ENCODE measurements around the gene NR0B1.

NR0B1 gene

DNA sequence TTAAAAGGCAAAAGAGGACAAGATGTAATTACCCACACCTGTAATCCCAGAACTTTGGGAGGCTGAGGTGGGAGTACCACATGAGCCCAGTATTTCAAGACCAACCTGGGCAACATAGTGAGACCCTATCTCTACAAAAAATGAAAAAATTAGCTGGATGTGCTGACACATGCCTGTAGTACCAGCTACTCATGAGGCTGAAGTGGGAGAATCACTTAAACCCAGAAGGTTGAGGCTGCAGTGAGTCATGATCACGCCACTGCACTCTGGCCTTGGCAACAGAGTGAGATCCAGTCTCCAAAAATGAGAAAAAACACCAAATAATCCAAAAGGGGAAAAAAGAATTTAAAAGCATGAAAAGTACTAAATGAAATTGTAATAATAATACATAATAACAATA lies 30.8 kb downstream of the NR0B1 start:
- no peak overlapping the region for H3K27ac ChIP-seq
- DNase-seq (ENCODE audit: low read depth, low spot score) = no peak

DNA sequence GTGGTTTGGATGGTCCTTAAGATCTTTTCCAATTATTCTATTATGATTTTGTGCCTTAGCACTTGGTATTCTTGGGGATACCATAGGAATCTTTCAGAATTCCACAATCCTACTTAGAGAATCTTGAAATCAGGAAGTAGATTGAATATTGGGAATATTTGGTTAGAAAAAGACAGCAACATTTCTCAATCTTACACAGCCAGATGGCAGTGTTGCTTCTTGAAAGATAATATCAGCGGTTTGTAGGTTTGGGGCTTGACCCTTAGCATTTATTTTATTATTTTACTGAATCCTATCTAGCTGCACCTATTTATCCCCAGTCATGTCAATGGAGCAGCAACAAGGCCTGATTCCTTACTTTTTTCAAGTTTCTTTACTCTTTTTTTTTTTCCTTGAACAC lies 33.7 kb downstream of the NR0B1 start:
- H3K27ac ChIP-seq = no peak overlapping the region
- no peak for DNase-seq (ENCODE audit: low read depth, low spot score)

DNA sequence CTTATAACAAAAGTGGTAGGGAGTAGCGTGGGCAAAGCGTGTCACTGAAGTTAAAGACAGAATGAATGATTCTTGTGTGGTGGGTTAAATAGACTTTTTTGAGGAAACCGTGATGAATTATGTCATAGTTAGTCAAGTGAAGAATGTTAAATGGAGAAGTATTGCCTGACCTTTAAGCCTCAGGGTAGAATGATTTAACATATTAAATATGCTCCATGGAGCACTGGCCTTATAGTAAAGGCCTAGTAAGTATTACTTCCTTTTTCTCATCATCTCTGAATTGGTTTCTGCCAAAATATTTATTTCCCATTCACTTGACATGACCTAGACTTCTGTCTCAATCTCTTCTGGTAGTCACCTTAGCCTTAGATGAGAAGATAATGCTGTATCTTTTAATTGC lies 38.6 kb downstream of the NR0B1 start:
- no peak overlapping the region for H3K27ac ChIP-seq
- no peak for DNase-seq (ENCODE audit: low read depth, low spot score)

DNA sequence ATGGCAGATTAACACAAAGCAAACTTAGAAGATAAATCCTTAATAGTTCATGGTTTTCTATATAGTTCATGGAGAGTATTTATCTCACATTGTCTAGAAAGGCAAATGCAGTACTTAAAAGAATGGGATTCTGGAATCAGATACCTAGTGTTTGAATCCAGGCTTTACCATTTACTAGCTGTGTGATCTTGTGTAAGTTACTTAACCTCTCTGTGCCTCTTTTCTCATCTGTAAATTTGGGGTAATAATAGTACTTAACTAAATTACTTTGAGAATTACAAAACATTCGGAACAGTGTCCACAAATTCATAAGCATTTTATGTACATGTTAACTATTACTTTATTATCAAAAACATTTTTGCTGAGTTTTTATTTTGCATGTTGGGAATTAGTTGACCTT lies 46.4 kb downstream of the NR0B1 start:
- no peak for DNase-seq (ENCODE audit: low read depth, low spot score)
- no peak overlapping the region for H3K27ac ChIP-seq

DNA sequence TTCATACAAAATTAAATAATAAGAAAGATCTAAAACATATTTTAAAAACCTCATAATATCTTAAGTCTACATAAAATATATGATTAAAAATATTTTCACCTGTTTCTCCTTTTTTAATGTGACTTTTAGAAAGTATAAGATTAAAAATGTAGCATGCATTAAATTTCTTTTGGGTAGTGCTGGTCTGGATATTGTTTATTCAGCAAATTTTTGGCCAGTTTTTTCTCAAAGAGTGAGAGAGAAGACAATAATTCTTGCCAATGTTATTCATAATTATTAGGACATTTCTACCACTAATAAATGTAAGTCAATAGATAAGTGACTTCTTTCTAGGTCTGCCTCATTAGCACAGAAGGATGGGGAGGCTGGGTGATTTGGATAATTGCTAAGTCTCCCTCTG lies 48.2 kb downstream of the NR0B1 start:
- no peak for DNase-seq (ENCODE audit: low read depth, low spot score)
- H3K27ac ChIP-seq = no peak overlapping the region

DNA sequence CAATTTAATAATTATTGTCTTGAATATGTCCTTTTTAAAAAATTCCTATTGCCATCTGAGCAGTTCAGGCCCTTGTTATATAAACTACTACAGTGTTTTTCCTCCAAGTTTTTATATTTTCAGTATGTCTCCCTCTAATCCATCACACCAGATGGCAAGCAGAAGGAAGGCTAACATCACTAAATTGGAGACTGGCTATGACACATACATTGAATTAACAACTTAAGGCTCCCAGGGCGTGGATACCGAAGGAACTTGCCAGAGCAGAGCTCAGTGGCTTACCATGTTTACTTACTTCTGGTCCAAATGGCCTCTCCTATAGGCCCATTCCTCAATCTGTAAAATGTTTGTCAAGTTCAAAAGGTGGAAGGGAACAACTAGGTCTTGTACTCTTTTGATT lies 49.3 kb downstream of the NR0B1 start:
- H3K27ac ChIP-seq = no peak overlapping the region
- DNase-seq (ENCODE audit: low read depth, low spot score) = no peak
